Loucy (cell line): Measurements from ENCODE around the gene SNRNP48.

Experiments used
- H2AFZ ChIP-seq: fragments of 200-600 bp; sonication (generic); 2 replicates; pipeline ENCODE4 v1.6.0; 2016; ENCODE audit warnings: antibody characterized with exemption, mild to moderate bottlenecking, low read length, moderate library complexity
- H3F3A ChIP-seq: fragments of 200-600 bp; 2 replicates; pipeline ENCODE4 v1.6.0; 2016; ENCODE audit warnings: antibody characterized with exemption, low read depth, mild to moderate bottlenecking
- H3K27me3 ChIP-seq: fragments of 200-600 bp; sonication (generic); 2 replicates; pipeline ENCODE4 v1.6.1; 2014; ENCODE audit warnings: low read length, mild to moderate bottlenecking; ENCODE audit not compliant: insufficient read depth, poor library complexity, severe bottlenecking
- H3K36me3 ChIP-seq: fragments of 200-600 bp; sonication (generic); 2 replicates; pipeline ENCODE4 v1.6.1; 2016; ENCODE audit warnings: low read length; ENCODE audit not compliant: insufficient read depth
- H3K4me1 ChIP-seq: fragments of 200-600 bp; sonication (generic); 2 replicates; pipeline ENCODE4 v1.5.1; 2014; ENCODE audit warnings: low read length, mild to moderate bottlenecking; ENCODE audit not compliant: insufficient read depth, poor library complexity, severe bottlenecking
- H3K4me2 ChIP-seq: fragments of 200-600 bp; sonication (generic); 2 replicates; pipeline ENCODE4 v1.6.0; 2014; ENCODE audit warnings: antibody characterized with exemption, low read length, low read depth, mild to moderate bottlenecking; ENCODE audit not compliant: poor library complexity, severe bottlenecking
- H3K4me3 ChIP-seq: fragments of 200-600 bp; sonication (generic); 2 replicates; pipeline ENCODE4 v1.5.1; 2014; ENCODE audit warnings: low read length, mild to moderate bottlenecking, mixed read lengths; ENCODE audit not compliant: poor library complexity, severe bottlenecking
- H3K79me2 ChIP-seq: fragments of 200-600 bp; sonication (generic); 2 replicates; pipeline ENCODE4 v1.6.1; 2014; ENCODE audit warnings: low read length; ENCODE audit not compliant: insufficient read depth
- H3K9ac ChIP-seq: fragments of 200-600 bp; sonication (generic); 2 replicates; pipeline ENCODE4 v1.6.0; 2014; ENCODE audit warnings: mild to moderate bottlenecking, low read depth, low read length, moderate library complexity; ENCODE audit not compliant: poor library complexity, severe bottlenecking
- H3K9me2 ChIP-seq: fragments of 200-600 bp; sonication (generic); replicated peaks from 2 replicates; pipeline ENCODE4 v1.6.1; 2016; ENCODE audit warnings: low read depth, low read length, mixed read lengths
- H3K9me3 ChIP-seq: fragments of 200-600 bp; sonication (generic); 2 replicates; pipeline ENCODE4 v1.6.1; 2014; ENCODE audit warnings: mild to moderate bottlenecking, antibody characterized with exemption, low read length, low read depth; ENCODE audit not compliant: insufficient read depth
- H4K20me1 ChIP-seq: fragments of 200-600 bp; sonication (generic); 2 replicates; pipeline ENCODE4 v1.6.0; 2014; ENCODE audit warnings: antibody characterized with exemption, low read length, mild to moderate bottlenecking; ENCODE audit not compliant: insufficient read depth, poor library complexity, severe bottlenecking
- CTCF ChIP-seq: fragments of 200-600 bp; sonication (generic); conservative IDR thresholded peaks from 2 replicates; pipeline ENCODE4 v1.5.1; 2014; ENCODE audit warnings: mild to moderate bottlenecking, antibody characterized with exemption, low read length
- EZH2phosphoT487 ChIP-seq: fragments of 200-600 bp; IDR thresholded peaks from 2 replicates; pipeline ENCODE4 v1.6.1; 2018; ENCODE audit warnings: antibody characterized with exemption, mild to moderate bottlenecking, moderate library complexity, borderline replicate concordance

Gene SNRNP48

GRCh38 chr6:7615611-7616383, 25.8 kb downstream of the SNRNP48 start:
- H3K4me3 ChIP-seq: peak overlapping the region; percentile 15
- H3K27me3 ChIP-seq: no peaks in the 10 kb centered on the region
- H3K4me1 ChIP-seq: peaks cover 9% of the 10 kb centered on the region
- H3K9me3 ChIP-seq: no peaks in the 10 kb centered on the region
- H3K9ac ChIP-seq: no peak overlapping the region
- no peaks in the 10 kb centered on the region for H3F3A ChIP-seq
- peak overlapping the region; percentile 34 for H3K4me2 ChIP-seq
- no peaks in the 10 kb centered on the region for H4K20me1 ChIP-seq
- no peak overlapping the region for H2AFZ ChIP-seq
- TF ChIP-seq EZH2phosphoT487: no peak
- TF ChIP-seq CTCF: peak; percentile 82
- H3K79me2 ChIP-seq: no peaks in the 10 kb centered on the region
- no peaks in the 10 kb centered on the region for H3K9me2 ChIP-seq
- H3K36me3 ChIP-seq: peaks cover 10% of the 10 kb centered on the region; the same call in 1 of the 2 replicates

DNA sequence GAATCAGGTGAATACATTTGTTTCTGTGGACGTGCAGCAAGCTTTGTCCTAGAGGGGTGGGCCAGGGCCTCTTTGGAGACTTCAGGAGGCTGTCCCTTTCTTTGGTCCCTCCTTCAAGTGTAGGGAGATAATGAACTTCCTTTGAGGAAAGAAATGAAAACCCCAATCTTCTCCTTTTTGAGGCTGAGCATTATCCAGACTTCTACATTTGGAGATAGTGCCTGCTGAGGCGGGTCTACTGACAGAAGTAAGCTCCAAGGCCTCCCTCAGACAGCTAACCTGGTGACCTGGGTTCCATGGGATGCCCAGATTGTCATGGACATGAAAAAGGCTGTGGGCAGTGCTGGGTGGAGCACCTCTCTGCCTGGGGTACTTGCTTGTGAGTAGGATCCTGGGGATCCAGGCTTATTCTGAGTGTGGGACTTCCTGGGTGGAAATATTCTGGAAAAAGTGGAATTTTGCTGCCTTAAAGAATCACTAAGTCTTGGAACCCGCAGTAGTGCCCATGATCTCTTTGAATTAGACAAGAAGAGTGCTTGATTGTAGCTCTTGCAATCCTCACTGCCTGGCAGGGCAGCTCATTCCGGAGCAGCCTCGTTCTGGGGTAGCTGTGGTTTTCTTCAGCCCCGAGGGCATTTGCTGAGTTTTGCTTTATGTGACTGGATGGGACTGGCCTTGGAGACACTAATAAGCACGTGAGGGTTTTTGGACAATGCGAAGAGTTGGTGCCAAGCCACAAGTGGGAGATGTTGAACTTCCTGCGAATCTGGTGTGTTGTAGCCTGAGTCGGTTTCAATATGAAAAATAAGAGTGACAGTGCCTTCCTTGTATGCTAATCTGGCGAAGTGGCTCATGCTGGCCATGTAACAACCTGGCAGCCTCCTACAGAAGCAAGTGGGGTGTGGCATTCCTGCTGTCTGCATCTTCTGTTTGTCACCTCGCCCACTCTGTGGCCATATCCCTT, 28.1 kb downstream of the SNRNP48 start:
- Histone ChIP-seq H3K4me1 (no peaks in the 10 kb centered on the region), H3K9me2 (no peaks in the 10 kb centered on the region), H3K9me3 (no peaks in the 10 kb centered on the region), H2AFZ (no peak overlapping the region), H4K20me1 (no peaks in the 10 kb centered on the region), H3K4me3 (no peak overlapping the region), H3F3A (no peaks in the 10 kb centered on the region), H3K79me2 (no peaks in the 10 kb centered on the region), H3K9ac (no peak overlapping the region), H3K36me3 (peaks cover 2% of the 10 kb centered on the region; the same call in 1 of the 2 replicates), H3K27me3 (no peaks in the 10 kb centered on the region), H3K4me2 (no peak overlapping the region)
- TF ChIP-seq EZH2phosphoT487 (no peak), CTCF (no peak)

GRCh38 chr6:7621761-7622160, 31.8 kb downstream of the SNRNP48 start:
- Histone ChIP-seq H2AFZ (no peak overlapping the region), H3K36me3 (no peaks in the 10 kb centered on the region), H3F3A (no peaks in the 10 kb centered on the region), H3K79me2 (no peaks in the 10 kb centered on the region), H3K27me3 (no peaks in the 10 kb centered on the region), H3K4me2 (no peak overlapping the region), H3K4me1 (no peaks in the 10 kb centered on the region), H4K20me1 (no peaks in the 10 kb centered on the region), H3K9me3 (no peaks in the 10 kb centered on the region), H3K9ac (no peak overlapping the region), H3K9me2 (no peaks in the 10 kb centered on the region), H3K4me3 (no peak overlapping the region)
- TF ChIP-seq CTCF (no peak), EZH2phosphoT487 (no peak)
